NCI-H187 (cell line): ENCODE data around the gene CCT8.

ENCODE experiments used
- DNase-seq, 2 experiments: peaks; one replicate each; lab custom pipeline; 2025; lab: John Stamatoyannopoulos, UW

The CCT8 gene

GRCh38 chr21:29073222-29074006 lies at the start of gene CCT8:
Gene CCT8, minus strand, starts transcription at chr21:29073648. Its CDS starts 58 bp downstream, at chr21:29073590.
- peak; percentile 96 to 97 for DNase-seq

GRCh38 chr21:29121759-29122158 lies 48.3 kb upstream of the CCT8 start:
- DNase-seq: no peak

- no peak for DNase-seq
These were observed 44.0 kb upstream of the CCT8 start for GRCh38 chr21:29117372-29117955.

GRCh38 chr21:29115899-29116298 lies 42.5 kb upstream of the CCT8 start:
- DNase-seq: no peak

- DNase-seq: no peak
These were observed 41.5 kb upstream of the CCT8 start for GRCh38 chr21:29114765-29115500.

GRCh38 chr21:29105218-29105617 lies 31.8 kb upstream of the CCT8 start:
- no peak for DNase-seq

GRCh38 chr21:29104239-29104708 lies 30.8 kb upstream of the CCT8 start:
- peak; percentile 16 to 25 for DNase-seq

GRCh38 chr21:29102791-29103257 lies 29.4 kb upstream of the CCT8 start:
- no peak for DNase-seq

GRCh38 chr21:29098156-29098555 lies 24.7 kb upstream of the CCT8 start:
- no peak for DNase-seq

GRCh38 chr21:29096218-29097015 lies 23.0 kb upstream of the CCT8 start:
- no peak for DNase-seq

GRCh38 chr21:29092102-29092959 lies 18.9 kb upstream of the CCT8 start:
- no peak for DNase-seq

GRCh38 chr21:29091033-29091432 lies 17.6 kb upstream of the CCT8 start:
- DNase-seq: no peak

GRCh38 chr21:29085106-29085752 lies 11.8 kb upstream of the CCT8 start:
- DNase-seq: no peak

GRCh38 chr21:29084372-29084771 lies 10.9 kb upstream of the CCT8 start:
- no peak for DNase-seq

GRCh38 chr21:29083306-29083705 lies 9.9 kb upstream of the CCT8 start:
- no peak for DNase-seq

- no peak for DNase-seq
These were observed 8.8 kb upstream of the CCT8 start for GRCh38 chr21:29082046-29082815.

- no peak for DNase-seq
These were observed 7.0 kb upstream of the CCT8 start for GRCh38 chr21:29080454-29080941.

- DNase-seq: no peak
These were observed 5.7 kb upstream of the CCT8 start for GRCh38 chr21:29078869-29079767.
